ENCODE results near the gene SLC35F3.

- TF ChIP-seq CTCF (IDR thresholded peaks at IDR 0.05; ENCODE audit: low read depth, low read length, missing input control) (no peak), HNF4A (conservative IDR thresholded peaks at IDR 0.05) (no peak), EGR1 (IDR thresholded peaks at IDR 0.05; ENCODE audit: low read depth in 2 of 2) (no peak), SP1 (IDR thresholded peaks at IDR 0.05) (no peak), RAD21 (IDR thresholded peaks at IDR 0.05) (no peak), TAF1 (conservative IDR thresholded peaks at IDR 0.05) (no peak), JUND (IDR thresholded peaks at IDR 0.05) (no peak)
- TF ChIP-seq, protein P1, sequence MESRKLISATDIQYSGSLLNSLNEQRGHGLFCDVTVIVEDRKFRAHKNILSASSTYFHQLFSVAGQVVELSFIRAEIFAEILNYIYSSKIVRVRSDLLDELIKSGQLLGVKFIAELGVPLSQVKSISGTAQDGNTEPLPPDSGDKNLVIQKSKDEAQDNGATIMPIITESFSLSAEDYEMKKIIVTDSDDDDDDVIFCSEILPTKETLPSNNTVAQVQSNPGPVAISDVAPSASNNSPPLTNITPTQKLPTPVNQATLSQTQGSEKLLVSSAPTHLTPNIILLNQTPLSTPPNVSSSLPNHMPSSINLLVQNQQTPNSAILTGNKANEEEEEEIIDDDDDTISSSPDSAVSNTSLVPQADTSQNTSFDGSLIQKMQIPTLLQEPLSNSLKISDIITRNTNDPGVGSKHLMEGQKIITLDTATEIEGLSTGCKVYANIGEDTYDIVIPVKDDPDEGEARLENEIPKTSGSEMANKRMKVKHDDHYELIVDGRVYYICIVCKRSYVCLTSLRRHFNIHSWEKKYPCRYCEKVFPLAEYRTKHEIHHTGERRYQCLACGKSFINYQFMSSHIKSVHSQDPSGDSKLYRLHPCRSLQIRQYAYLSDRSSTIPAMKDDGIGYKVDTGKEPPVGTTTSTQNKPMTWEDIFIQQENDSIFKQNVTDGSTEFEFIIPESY (IDR thresholded peaks at IDR 0.05) = no peak
- TF ChIP-seq, protein P2, sequence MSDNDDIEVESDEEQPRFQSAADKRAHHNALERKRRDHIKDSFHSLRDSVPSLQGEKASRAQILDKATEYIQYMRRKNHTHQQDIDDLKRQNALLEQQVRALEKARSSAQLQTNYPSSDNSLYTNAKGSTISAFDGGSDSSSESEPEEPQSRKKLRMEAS (IDR thresholded peaks at IDR 0.05) = no peak
Measured at GRCh38 chr1:234361102-234361603, 456.7 kb downstream of the SLC35F3 start.
